A549 (cell line): ENCODE data around the gene BBS9. TPM values are rescaled to one million over a fixed set of nuclear protein-coding genes. Genes with fewer than 3 reads are reported as not detected.

Source experiments
- ATAC-seq, 2 experiments: fragments of 200-7000 bp in 1 of 2; fragments of >200 bp in 1 of 2; cut with Nextera tagmentation in 1 of 2; cut with Tn5 transposase in 1 of 2; 3 replicates each; pipeline versions ENCODE4 v1.8.0 to v1.9.1; 2018 to 2020; ENCODE audit warnings: mild to moderate bottlenecking in 1 of 2, moderate library complexity in 1 of 2
- CTCF ChIA-PET: fragments of 300-600 bp; sonication (Branson Sonifier 250); formaldehyde crosslinking; extraction: SDS; loops from one replicate; lab custom pipeline; 2021; ENCODE audit warnings: antibody characterized with exemption, inconsistent platforms; lab: Yijun Ruan, JAX
- POLR2A ChIA-PET: fragments of 350-600 bp; formaldehyde crosslinking; extraction: SDS; loops from one replicate; lab custom pipeline; 2021; ENCODE audit warnings: antibody characterized with exemption, inconsistent platforms; lab: Yijun Ruan, JAX
- DNase-seq, 2 experiments: peaks; one replicate each; pipeline versions ENCODE4 v3.0.0 to v3.0.0-alpha.2; 2011 to 2016; ENCODE audit warnings: low read depth in 1 of 2, low spot score in 1 of 2
- FAIRE-seq: peaks from 2 replicates; lab custom pipeline; 2011; peaks lifted over from hg19 to GRCh38; lab: Jason Lieb, UNC
- H3K27ac ChIP-seq, 2 experiments: fragments of >200 bp; sonication (Bioruptor Twin); formaldehyde crosslinking; 3 replicates each; pipeline ENCODE4 v1.5.1; 2016 to 2017
- H3K4me1 ChIP-seq: fragments of >200 bp; sonication (Bioruptor Twin); formaldehyde crosslinking; 3 replicates; pipeline ENCODE4 v1.6.1; 2016
- H3K4me2 ChIP-seq: fragments of >200 bp; sonication (Bioruptor Twin); formaldehyde crosslinking; 3 replicates; pipeline ENCODE4 v1.6.1; 2016
- H3K4me3 ChIP-seq: fragments of >200 bp; sonication (Bioruptor Twin); formaldehyde crosslinking; 3 replicates; pipeline ENCODE4 v1.5.1; 2016
- H3K9me3 ChIP-seq: fragments of >200 bp; sonication (Bioruptor Twin); formaldehyde crosslinking; 3 replicates; pipeline ENCODE4 v1.6.1; 2016
- ATOH8 ChIP-seq: fragments of 250-450 bp; sonication (Bioruptor Pico); IDR thresholded peaks from 2 replicates; pipeline ENCODE4 v1.5.0; 2020; ENCODE audit warnings: low read depth, mild to moderate bottlenecking, moderate library complexity
- BCL3 ChIP-seq: fragments of >200 bp; sonication (Bioruptor Twin); formaldehyde crosslinking; IDR thresholded peaks from 3 replicates; pipeline ENCODE4 v1.6.1; 2016
- BHLHE40 ChIP-seq: IDR thresholded peaks from 2 replicates; pipeline ENCODE4 v1.6.1; 2012; ENCODE audit warnings: low read depth, low read length, inconsistent platforms
- CBX2 ChIP-seq: fragments of 200-600 bp; sonication (generic); IDR thresholded peaks from 2 replicates; pipeline ENCODE4 v1.6.1; 2016; ENCODE audit warnings: low read depth, mild to moderate bottlenecking, borderline replicate concordance
- CHD4 ChIP-seq: fragments of 200-600 bp; sonication (generic); IDR thresholded peaks from 2 replicates; pipeline ENCODE4 v1.6.1; 2016; ENCODE audit warnings: antibody characterized with exemption, mild to moderate bottlenecking, borderline replicate concordance
- CTCF ChIP-seq: fragments of >200 bp; sonication (Bioruptor Twin); formaldehyde crosslinking; IDR thresholded peaks from 3 replicates; pipeline ENCODE4 v1.5.1; 2016
- E2F6 ChIP-seq: IDR thresholded peaks from 2 replicates; pipeline ENCODE4 v1.6.1; 2012; ENCODE audit warnings: low read depth, borderline replicate concordance
- ELK1 ChIP-seq: fragments of 150-350 bp; IDR thresholded peaks from 2 replicates; pipeline ENCODE4 v1.6.1; 2014; ENCODE audit warnings: low read depth, mild to moderate bottlenecking, low read length
- FOXS1 ChIP-seq: fragments of 250-450 bp; sonication (Bioruptor Pico); IDR thresholded peaks from 2 replicates; pipeline ENCODE4 v1.5.0; 2020; ENCODE audit warnings: mild to moderate bottlenecking, moderate library complexity
- GATA3 ChIP-seq: IDR thresholded peaks from 2 replicates; pipeline ENCODE4 v1.6.1; 2012; ENCODE audit warnings: borderline replicate concordance
- HES2 ChIP-seq: fragments of >200 bp; sonication (Bioruptor Twin); formaldehyde crosslinking; IDR thresholded peaks from 2 replicates; pipeline ENCODE4 v1.6.1; 2016
- HOXB5 ChIP-seq: fragments of 250-450 bp; sonication (Bioruptor Pico); IDR thresholded peaks from 2 replicates; pipeline ENCODE4 v1.5.0; 2020; ENCODE audit warnings: mild to moderate bottlenecking, moderate library complexity
- JUN ChIP-seq, 2 experiments: fragments of >200 bp; sonication (Bioruptor Twin); formaldehyde crosslinking; IDR thresholded peaks; 2 replicates in 1 of 2; 3 replicates in 1 of 2; pipeline ENCODE4 v1.6.1; 2016 to 2017
- KDM5A ChIP-seq: fragments of 200-600 bp; sonication (generic); IDR thresholded peaks from 2 replicates; pipeline ENCODE4 v1.6.1; 2016; ENCODE audit warnings: antibody characterized with exemption, mild to moderate bottlenecking
- MAFK ChIP-seq: fragments of 450-650 bp; IDR thresholded peaks from 2 replicates; pipeline ENCODE4 v1.6.1; 2014; ENCODE audit not compliant: partially characterized antibody
- MAX ChIP-seq: IDR thresholded peaks from 2 replicates; pipeline ENCODE4 v1.6.1; 2012
- MAZ ChIP-seq: fragments of 150-350 bp; IDR thresholded peaks from 2 replicates; pipeline ENCODE4 v1.6.1; 2014; ENCODE audit warnings: antibody characterized with exemption, low read depth, low read length, borderline replicate concordance
- NR3C1 ChIP-seq: fragments of >200 bp; sonication (Bioruptor Twin); formaldehyde crosslinking; IDR thresholded peaks from 3 replicates; pipeline ENCODE4 v1.6.1; 2017
- REST ChIP-seq: fragments of 200-600 bp; sonication (generic); IDR thresholded peaks from 2 replicates; pipeline ENCODE4 v1.6.1; 2016; ENCODE audit warnings: antibody characterized with exemption, mild to moderate bottlenecking, moderate library complexity
- RNF2 ChIP-seq: fragments of 200-600 bp; sonication (generic); IDR thresholded peaks from 2 replicates; pipeline ENCODE4 v1.6.1; 2016; ENCODE audit warnings: low read depth, mild to moderate bottlenecking, antibody characterized with exemption, moderate library complexity, borderline replicate concordance
- TP53 ChIP-seq: fragments of 250-450 bp; sonication (Bioruptor Pico); IDR thresholded peaks from 2 replicates; pipeline ENCODE4 v1.5.0; 2021; ENCODE audit warnings: mild to moderate bottlenecking, moderate library complexity
- ZC3H11A ChIP-seq: fragments of 450-650 bp; IDR thresholded peaks from 2 replicates; pipeline ENCODE4 v1.6.1; 2014; ENCODE audit warnings: antibody characterized with exemption, mild to moderate bottlenecking
- ZSCAN20 ChIP-seq: fragments of 250-450 bp; sonication (Bioruptor Pico); IDR thresholded peaks from 2 replicates; pipeline ENCODE4 v1.8.0; 2022; ENCODE audit warnings: mild to moderate bottlenecking, moderate library complexity
- WGBS: methylation state at CpG from one replicate; pipeline ENCODE4 v1.1.6; 2017; ENCODE audit errors: missing lambda C conversion rate; 5-methylcytosine and 5-hydroxymethylcytosine counted together
- polyA plus RNA-seq, 4 experiments: library from polyadenylated mRNA; depleted of rRNA in 3 of 4; stranded (reverse); fragments of >200 nt; fragmentation: RNase III in 1 of 4; extraction: RNeasy Plus Mini Kit Qiagen cat#74134 plus additional on column Dnase treatment in 1 of 4; gene quantifications; 2 replicates in 3 of 4; 3 replicates in 1 of 4; pipeline ENCODE4 v1.2.3, GENCODE V29; 2011 to 2017

Gene BBS9
- polyA plus RNA-seq, 2 of the 4 experiments (the other 2 are of a cell fraction) = 8.3 to 9.1 TPM

- TF ChIP-seq ATOH8 (CRISPR knock-in tag) (no peak), GATA3 (no peak), CBX2 (no peak), HOXB5 (no peak), REST (no peak), TP53 (CRISPR knock-in tag) (no peak), MAZ (no peak), ZSCAN20 (no peak), NR3C1 (no peak)
- TF ChIP-seq, all 56 proteins: peak for 0
Observed at GRCh38 chr7:33369888-33370287, 240.5 kb downstream of the BBS9 start (continued).

GRCh38 chr7:33373195-33373594 lies 243.8 kb downstream of the BBS9 start:
- POLR2A ChIA-PET = no interaction called here
- CTCF ChIA-PET = no interaction called here
- H3K4me1 ChIP-seq = no peaks in the 10 kb centered on the region
- no peak for FAIRE-seq
- H3K4me2 ChIP-seq = no peak overlapping the region
- no peak for ATAC-seq
- no peak overlapping the region for H3K27ac ChIP-seq
- H3K9me3 ChIP-seq = no peaks in the 10 kb centered on the region
- 55% methylated on average over 3 of the region's 3 CpGs for WGBS
- no peak for DNase-seq
- H3K4me3 ChIP-seq = no peak overlapping the region
- TF ChIP-seq BHLHE40 (no peak), MAFK (peak; percentile 61)

GRCh38 chr7:33379891-33380525 lies 250.6 kb downstream of the BBS9 start:
- no peak for FAIRE-seq
- no peak for ATAC-seq
- Histone ChIP-seq H3K27ac (no peak overlapping the region), H3K4me2 (no peak overlapping the region), H3K9me3 (no peaks in the 10 kb centered on the region), H3K4me3 (no peak overlapping the region), H3K4me1 (no peaks in the 10 kb centered on the region)
- WGBS = 70% methylated on average over 4 of the region's 4 CpGs
- no peak for DNase-seq
- TF ChIP-seq JUN (IDR thresholded peaks at IDR 0.05) (no peak), MAX (no peak), CTCF (no peak), ZC3H11A (no peak), MAFK (no peak), CHD4 (no peak), TP53 (CRISPR knock-in tag) (no peak), E2F6 (no peak), HES2 (no peak), ELK1 (no peak), HOXB5 (no peak), KDM5A (no peak), CBX2 (no peak), FOXS1 (no peak), RNF2 (no peak), BCL3 (no peak)
- ChIA-PET CTCF (interaction anchor here (0.9 kb wide), 1 partner anchor 45 kb away, joined by 3 read pairs; no protein-coding TSS in a partner anchor), POLR2A (no interaction called here)
